Endothelial cell of umbilical vein (primary cell): ENCODE data around the gene JAZF1. TPM values are rescaled to one million over a fixed set of nuclear protein-coding genes. Genes with fewer than 3 reads are reported as not detected.

Experiments
- BruUV-seq: library from RNA; stranded (reverse); fragments of 400-500 nt; replicated peaks from 2 replicates; lab custom pipeline; 2021; lab: Mats Ljungman, UMichigan
- CTCF ChIA-PET: fragments of 300-600, 350-600 bp; sonication (Branson Sonifier 250); formaldehyde crosslinking; loops from one replicate; lab custom pipeline; 2021; ENCODE audit warnings: antibody characterized with exemption, inconsistent platforms; lab: Charles Lee
- POLR2A ChIA-PET: fragments of 300-600, 350-600 bp; sonication (Branson Sonifier 250); formaldehyde crosslinking; loops from one replicate; lab custom pipeline; 2021; ENCODE audit warnings: antibody characterized with exemption, inconsistent platforms; lab: Charles Lee
- DNase-seq: peaks from one replicate; pipeline ENCODE4 v3.0.0-alpha.2; 2011; ENCODE audit warnings: low read depth, low spot score
- FAIRE-seq: peaks from 2 replicates; lab custom pipeline; 2011; peaks lifted over from hg19 to GRCh38; lab: Jason Lieb, UNC
- H2AFZ ChIP-seq: 2 replicates; pipeline ENCODE4 v1.6.0; 2012; ENCODE audit warnings: low read depth, low read length, control low read depth, inconsistent platforms
- H3K27ac ChIP-seq: 2 replicates; pipeline ENCODE4 v1.5.1; 2011; ENCODE audit warnings: low read depth, mild to moderate bottlenecking, control low read depth, low read length, moderate library complexity; ENCODE audit not compliant: insufficient read depth
- H3K27me3 ChIP-seq, 2 experiments: 2 replicates each; pipeline versions ENCODE4 v1.6.0 to v1.6.1; 2011; ENCODE audit warnings: low read length in 2 of 2, mixed read lengths in 1 of 2; ENCODE audit not compliant: control insufficient read depth in 2 of 2, insufficient read depth in 2 of 2
- H3K36me3 ChIP-seq, 2 experiments: 2 replicates in 1 of 2; 3 replicates in 1 of 2; pipeline ENCODE4 v1.5.1; 2011; ENCODE audit warnings: low read length in 2 of 2, mild to moderate bottlenecking in 1 of 2, moderate library complexity in 1 of 2; ENCODE audit not compliant: control insufficient read depth in 2 of 2, insufficient read depth in 2 of 2; ENCODE audit errors: extremely low read depth in 1 of 2
- H3K4me1 ChIP-seq: 3 replicates; pipeline ENCODE4 v1.5.1; 2011; ENCODE audit warnings: mild to moderate bottlenecking, low read length; ENCODE audit not compliant: control insufficient read depth, insufficient read depth; ENCODE audit errors: extremely low read depth
- H3K4me2 ChIP-seq: 2 replicates; pipeline ENCODE4 v1.6.1; 2011; ENCODE audit warnings: low read length, control low read depth, mixed read lengths; ENCODE audit not compliant: insufficient read depth
- H3K4me3 ChIP-seq, 3 experiments: fragments of 200-600 bp in 1 of 3; sonication (generic), shearing (Covaris generic) in 1 of 3; replicated peaks in 1 of 3; 2 replicates each; pipeline ENCODE4 v1.5.1; 2011 to 2016; ENCODE audit warnings: control low read depth in 3 of 3, low read length in 3 of 3, mild to moderate bottlenecking in 2 of 3, inconsistent platforms in 1 of 3, low read depth in 1 of 3, moderate library complexity in 1 of 3; ENCODE audit not compliant: insufficient read depth in 1 of 3
- H3K79me2 ChIP-seq: 2 replicates; pipeline ENCODE4 v1.6.0; 2012; ENCODE audit warnings: low read length, inconsistent platforms; ENCODE audit not compliant: control insufficient read depth, insufficient read depth
- H3K9ac ChIP-seq: replicated peaks from 2 replicates; pipeline ENCODE3; 2011; ENCODE audit warnings: low read length, control low read depth; ENCODE audit not compliant: insufficient read depth; ENCODE audit errors: extremely low read depth
- H3K9me1 ChIP-seq: replicated peaks from 3 replicates; pipeline ENCODE4 v1.6.0; 2011; ENCODE audit warnings: mild to moderate bottlenecking, low read length; ENCODE audit not compliant: control insufficient read depth, insufficient read depth; ENCODE audit errors: extremely low read depth
- H3K9me3 ChIP-seq: replicated peaks from 2 replicates; pipeline ENCODE4 v1.5.1; 2012; ENCODE audit warnings: low read length, inconsistent platforms; ENCODE audit not compliant: control insufficient read depth, insufficient read depth
- H4K20me1 ChIP-seq: replicated peaks from 2 replicates; pipeline ENCODE3; 2011; ENCODE audit warnings: mild to moderate bottlenecking, low read length; ENCODE audit not compliant: control insufficient read depth, insufficient read depth; ENCODE audit errors: extremely low read depth
- CTCF ChIP-seq, 2 donors: IDR thresholded peaks; 1 replicate in 1 of 2; 2 replicates in 1 of 2; pipeline ENCODE4 v1.5.1; 2011; ENCODE audit warnings: low read length in 2 of 2, mild to moderate bottlenecking in 2 of 2, moderate library complexity in 2 of 2, control low read depth in 1 of 2, inconsistent platforms in 1 of 2, low read depth in 1 of 2; ENCODE audit not compliant: insufficient read depth in 1 of 2; ENCODE audit errors: extremely low read depth in 1 of 2
- EZH2 ChIP-seq: IDR thresholded peaks from 2 replicates; pipeline ENCODE4 v1.6.1; 2012; ENCODE audit warnings: borderline replicate concordance, low read depth, mild to moderate bottlenecking, moderate library complexity, low read length, inconsistent platforms; ENCODE audit not compliant: severe bottlenecking
- FOS ChIP-seq: IDR thresholded peaks from 2 replicates; pipeline ENCODE4 v1.6.1; 2011; ENCODE audit warnings: mild to moderate bottlenecking, low read length, moderate library complexity, borderline replicate concordance; ENCODE audit not compliant: insufficient read depth
- GATA2 ChIP-seq: IDR thresholded peaks from 2 replicates; pipeline ENCODE4 v1.7.0; 2011; ENCODE audit warnings: low read depth, mild to moderate bottlenecking, moderate library complexity, mixed read lengths, low read length; ENCODE audit not compliant: insufficient read length, insufficient read depth
- JUN ChIP-seq: IDR thresholded peaks from 2 replicates; pipeline ENCODE4 v1.6.1; 2011; ENCODE audit warnings: borderline replicate concordance, low read depth; ENCODE audit not compliant: insufficient read length, insufficient read depth
- MAX ChIP-seq: IDR thresholded peaks from 2 replicates; pipeline ENCODE4 v1.6.1; 2011; ENCODE audit not compliant: insufficient read depth, insufficient read length
- POLR2AphosphoS5 ChIP-seq: IDR thresholded peaks from 2 replicates; pipeline ENCODE4 v1.6.1; 2012; ENCODE audit warnings: low read depth, mild to moderate bottlenecking, control low read depth, low read length, moderate library complexity; ENCODE audit not compliant: insufficient read depth
- dilution Hi-C: fragments of 300-500 bp; cut with MboI; formaldehyde crosslinking; loops from one replicate; pipeline ENCODE4 v1.15.0; 2019; ENCODE audit warnings: low sequenced_read_pairs; ENCODE audit not compliant: extremely low pct_ligation_motif_present
- intact Hi-C: fragments of 100-400 bp; cut with micrococcal nuclease; formaldehyde crosslinking; loops from one replicate; pipeline ENCODE4 v1.10.0; 2022
- polyA plus RNA-seq, 4 experiments: library from polyadenylated mRNA; depleted of rRNA in 3 of 4; stranded (reverse) in 3 of 4; unstranded in 1 of 4; fragments of >200 nt; gene quantifications; 2 replicates each; pipeline versions ENCODE4 v1.2.1 to v1.2.3, GENCODE V29; 2011 to 2012; ENCODE audit warnings: missing spikeins in 1 of 4
- total RNA-seq: library from RNA; stranded (reverse); gene quantifications from 2 replicates; pipeline ENCODE4 v1.2.3, GENCODE V29; 2021

The JAZF1 gene
- total and polyA plus RNA-seq, 2 donors (not counting 3 experiments of a cell fraction or from before 2014, with no cell fraction given) = 2.5 to 16.9 TPM

GRCh38 chr7:27917119-27917518, 263.5 kb downstream of the JAZF1 start:
- Histone ChIP-seq H3K4me2 (no peak overlapping the region), H3K36me3 (no peaks in the 10 kb centered on the region), H3K9me3 (no peaks in the 10 kb centered on the region), H3K79me2 (no peaks in the 10 kb centered on the region), H2AFZ (no peak overlapping the region), H3K27me3 (no peaks in the 10 kb centered on the region), H4K20me1 (no peaks in the 10 kb centered on the region), H3K4me1 (peaks cover 37% of the 10 kb centered on the region), H3K27ac (peak overlapping the region; percentile 67), H3K4me3 (no peak overlapping the region), H3K9me1 (no peaks in the 10 kb centered on the region), H3K9ac (no peak overlapping the region)
- DNase-seq (no peak), FAIRE-seq (no peak)
- intact Hi-C loops = loop anchor here (1.0 kb wide), 1 partner anchor 43 kb away; no protein-coding TSS in a partner anchor
- dilution Hi-C loops = no loop called here
- CTCF ChIA-PET = interaction anchor here (1.1 to 6.8 kb wide), 5 partner anchors 11 to 721 kb away, joined by 3 to 148 read pairs (median 6); no protein-coding TSS in a partner anchor
- TF ChIP-seq MAX (no peak), CTCF (IDR thresholded peaks at IDR 0.05; ENCODE audit: extremely low read depth in 1 of 2, insufficient read depth in 1 of 2, low read depth in 1 of 2, low read length in 2 of 2) (no peak), POLR2AphosphoS5 (no peak), EZH2 (no peak), GATA2 (no peak), FOS (no peak), JUN (no peak)
- BruUV-seq = no TSS peak
- POLR2A ChIA-PET = no interaction called here
